Embryonic facial prominence (tissue), 1 donor: ENCODE results near the gene GUCA2B.

Source experiments
- DNase-seq: peaks from one replicate; pipeline ENCODE4 v3.0.0-alpha.2; 2016; ENCODE audit errors: extremely low spot score

GUCA2B gene

GRCh38 chr1:42184616-42185015, 31.4 kb downstream of the GUCA2B start:
- DNase-seq: no peak

GRCh38 chr1:42186152-42186551, 32.9 kb downstream of the GUCA2B start:
- DNase-seq: no peak

GRCh38 chr1:42189931-42190853, 37.0 kb downstream of the GUCA2B start:
- DNase-seq: no peak

GRCh38 chr1:42191319-42191718, 38.1 kb downstream of the GUCA2B start:
- DNase-seq: no peak

GRCh38 chr1:42192106-42192505, 38.9 kb downstream of the GUCA2B start:
- DNase-seq: no peak

GRCh38 chr1:42195841-42196240, 42.6 kb downstream of the GUCA2B start:
- DNase-seq: no peak

GRCh38 chr1:42198251-42198650, 45.0 kb downstream of the GUCA2B start:
- no peak for DNase-seq

- DNase-seq: no peak
Measured at GRCh38 chr1:42201986-42202385, 48.8 kb downstream of the GUCA2B start.
